NCI-H1048 (cell line): ENCODE results near the gene ALOX15B.

Experiments used
- DNase-seq: peaks from one replicate; lab custom pipeline; 2025; lab: John Stamatoyannopoulos, UW

The ALOX15B gene

GRCh38 chr17:8038954-8039610 lies at the start of gene ALOX15B:
Gene ALOX15B (plus strand): TSS chr17:8039059. CDS start chr17:8039156, 97 bp downstream.
- no peak for DNase-seq

- peak; percentile 32 for DNase-seq
Observed at GRCh38 chr17:7989781-7990655, 48.8 kb upstream of the ALOX15B start.

GRCh38 chr17:7992516-7992915 lies 46.3 kb upstream of the ALOX15B start:
- no peak for DNase-seq

- DNase-seq = no peak
Observed at GRCh38 chr17:7992924-7993323, 45.9 kb upstream of the ALOX15B start.

- no peak for DNase-seq
Observed at GRCh38 chr17:7993972-7994589, 44.8 kb upstream of the ALOX15B start.

- DNase-seq = no peak
Observed at GRCh38 chr17:7995724-7996123, 43.1 kb upstream of the ALOX15B start.

GRCh38 chr17:7997186-7997585 lies 41.7 kb upstream of the ALOX15B start:
- no peak for DNase-seq

- DNase-seq = no peak
Observed at GRCh38 chr17:8001976-8002720, 36.7 kb upstream of the ALOX15B start, which contains the start of gene GUCY2D. Gene GUCY2D (plus strand): TSS chr17:8002615. CDS start chr17:8003048, 433 bp downstream.

GRCh38 chr17:8002721-8003593 lies 35.9 kb upstream of the ALOX15B start:
- DNase-seq = no peak

GRCh38 chr17:8003594-8004181 lies 35.2 kb upstream of the ALOX15B start:
- DNase-seq = no peak

GRCh38 chr17:8004899-8005298 lies 34.0 kb upstream of the ALOX15B start:
- no peak for DNase-seq

- DNase-seq = no peak
Observed at GRCh38 chr17:8005357-8005756, 33.5 kb upstream of the ALOX15B start.

- no peak for DNase-seq
Observed at GRCh38 chr17:8005967-8006730, 32.7 kb upstream of the ALOX15B start.

GRCh38 chr17:8006836-8007680 lies 31.8 kb upstream of the ALOX15B start:
- DNase-seq = no peak

- DNase-seq = no peak
Observed at GRCh38 chr17:8007836-8008235, 31.0 kb upstream of the ALOX15B start.

- DNase-seq = no peak
Observed at GRCh38 chr17:8012045-8012580, 26.7 kb upstream of the ALOX15B start.

GRCh38 chr17:8012996-8013640 lies 25.7 kb upstream of the ALOX15B start:
- no peak for DNase-seq
